SK-N-SH treated with all-trans-retinoic acid at 6 μM for 48 hours (cell line): ENCODE results near the gene ADCY9.

ENCODE experiments used
- ARNTL ChIP-seq: fragments of 450-650 bp; formaldehyde crosslinking; IDR thresholded peaks from 2 replicates; pipeline ENCODE4 v1.5.0; 2020; ENCODE audit warnings: low read depth, mild to moderate bottlenecking, moderate library complexity, borderline replicate concordance
- CREB5 ChIP-seq: fragments of 250-450 bp; sonication (Bioruptor Pico); IDR thresholded peaks from 2 replicates; pipeline ENCODE4 v1.5.1; 2020; ENCODE audit warnings: low read depth, mild to moderate bottlenecking, moderate library complexity
- CSDC2 ChIP-seq: fragments of 250-450 bp; sonication (Bioruptor Pico); IDR thresholded peaks from 2 replicates; pipeline ENCODE4 v1.5.0; 2020; ENCODE audit warnings: mild to moderate bottlenecking, moderate library complexity
- CSRNP3 ChIP-seq: fragments of 250-450 bp; sonication (Bioruptor Pico); IDR thresholded peaks from 2 replicates; pipeline ENCODE4 v1.5.1; 2021; ENCODE audit warnings: mild to moderate bottlenecking, moderate library complexity
- GLIS3 ChIP-seq: fragments of 250-450 bp; sonication (Bioruptor Pico); IDR thresholded peaks from 2 replicates; pipeline ENCODE4 v1.5.0; 2020; ENCODE audit warnings: mild to moderate bottlenecking, moderate library complexity
- OSR1 ChIP-seq: fragments of 250-450 bp; sonication (Bioruptor Pico); IDR thresholded peaks from 2 replicates; pipeline ENCODE4 v1.8.0; 2022; ENCODE audit warnings: moderate library complexity, mild to moderate bottlenecking, inconsistent platforms
- PATZ1 ChIP-seq: fragments of 250-450 bp; sonication (Bioruptor Pico); IDR thresholded peaks from 2 replicates; pipeline ENCODE4 v1.8.0; 2020; ENCODE audit warnings: mild to moderate bottlenecking, moderate library complexity, borderline replicate concordance
- RARB ChIP-seq: fragments of 250-450 bp; sonication (Bioruptor Pico); IDR thresholded peaks from 2 replicates; pipeline ENCODE4 v1.8.0; 2021; ENCODE audit warnings: mild to moderate bottlenecking, moderate library complexity
- ZC3H10 ChIP-seq: fragments of 250-450 bp; sonication (Bioruptor Pico); IDR thresholded peaks from 2 replicates; pipeline ENCODE4 v1.5.1; 2021; ENCODE audit warnings: mild to moderate bottlenecking, moderate library complexity
- ZFP3 ChIP-seq: fragments of 250-450 bp; sonication (Bioruptor Pico); IDR thresholded peaks from 2 replicates; pipeline ENCODE4 v1.5.0; 2020; ENCODE audit warnings: mild to moderate bottlenecking, moderate library complexity
- ZFP30 ChIP-seq: fragments of 450-650 bp; formaldehyde crosslinking; IDR thresholded peaks from 2 replicates; pipeline ENCODE4 v1.5.0; 2022; ENCODE audit warnings: mild to moderate bottlenecking, moderate library complexity

GRCh38 chr16:3953728-3954410 is 162.4 kb downstream of the ADCY9 start:
- TF ChIP-seq CREB5 (CRISPR knock-in tag) (no peak), ARNTL (CRISPR knock-in tag) (no peak), OSR1 (CRISPR knock-in tag) (no peak), CSDC2 (CRISPR knock-in tag) (no peak), RARB (CRISPR knock-in tag) (no peak), CSRNP3 (no peak), ZFP3 (CRISPR knock-in tag) (no peak), ZC3H10 (CRISPR knock-in tag) (no peak), PATZ1 (CRISPR knock-in tag) (no peak), ZFP30 (CRISPR knock-in tag) (no peak), GLIS3 (CRISPR knock-in tag) (no peak)
